ENCODE measurements around the gene ACY1. TPM values are rescaled to one million over a fixed set of nuclear protein-coding genes. Genes with fewer than 3 reads are reported as not detected.

Gene ACY1
- total RNA-seq, 2 donors from 2014 or later: 31.1 to 40.2 TPM

GRCh38 chr3:51982352-51982837, 940 bp upstream of the ACY1 start:
- Histone ChIP-seq H3K4me3 (peak overlapping the region in 1 of 2 donors; percentile 37), H3K36me3 (replicated peaks in 1 of 2; ENCODE audit: insufficient read depth in 1 of 2, low read depth in 2 of 2) (no peaks in the 10 kb centered on the region), H3K27ac (peak overlapping the region; percentile 79 to 97 (median 94)), H3K9me3 (no peaks in the 10 kb centered on the region), H3K4me1 (peaks cover 25% of the 10 kb centered on the region), H3K27me3 (no peaks in the 10 kb centered on the region)
- intact Hi-C loops (cut with DNase I): no loop called here
- TF ChIP-seq, protein P1, sequence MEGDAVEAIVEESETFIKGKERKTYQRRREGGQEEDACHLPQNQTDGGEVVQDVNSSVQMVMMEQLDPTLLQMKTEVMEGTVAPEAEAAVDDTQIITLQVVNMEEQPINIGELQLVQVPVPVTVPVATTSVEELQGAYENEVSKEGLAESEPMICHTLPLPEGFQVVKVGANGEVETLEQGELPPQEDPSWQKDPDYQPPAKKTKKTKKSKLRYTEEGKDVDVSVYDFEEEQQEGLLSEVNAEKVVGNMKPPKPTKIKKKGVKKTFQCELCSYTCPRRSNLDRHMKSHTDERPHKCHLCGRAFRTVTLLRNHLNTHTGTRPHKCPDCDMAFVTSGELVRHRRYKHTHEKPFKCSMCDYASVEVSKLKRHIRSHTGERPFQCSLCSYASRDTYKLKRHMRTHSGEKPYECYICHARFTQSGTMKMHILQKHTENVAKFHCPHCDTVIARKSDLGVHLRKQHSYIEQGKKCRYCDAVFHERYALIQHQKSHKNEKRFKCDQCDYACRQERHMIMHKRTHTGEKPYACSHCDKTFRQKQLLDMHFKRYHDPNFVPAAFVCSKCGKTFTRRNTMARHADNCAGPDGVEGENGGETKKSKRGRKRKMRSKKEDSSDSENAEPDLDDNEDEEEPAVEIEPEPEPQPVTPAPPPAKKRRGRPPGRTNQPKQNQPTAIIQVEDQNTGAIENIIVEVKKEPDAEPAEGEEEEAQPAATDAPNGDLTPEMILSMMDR (IDR thresholded peaks at IDR 0.05): peak; percentile 17 to 80 (median 62)
- no peak for TF ChIP-seq POLR2A (IDR thresholded peaks at IDR 0.05)
- WGBS, 2 donors: 0 to 2% methylated on average over 4 of the region's 4 CpGs
- DNase-seq (peak; percentile 59 to 77 (median 70)), ATAC-seq (peak; percentile 45)

DNA sequence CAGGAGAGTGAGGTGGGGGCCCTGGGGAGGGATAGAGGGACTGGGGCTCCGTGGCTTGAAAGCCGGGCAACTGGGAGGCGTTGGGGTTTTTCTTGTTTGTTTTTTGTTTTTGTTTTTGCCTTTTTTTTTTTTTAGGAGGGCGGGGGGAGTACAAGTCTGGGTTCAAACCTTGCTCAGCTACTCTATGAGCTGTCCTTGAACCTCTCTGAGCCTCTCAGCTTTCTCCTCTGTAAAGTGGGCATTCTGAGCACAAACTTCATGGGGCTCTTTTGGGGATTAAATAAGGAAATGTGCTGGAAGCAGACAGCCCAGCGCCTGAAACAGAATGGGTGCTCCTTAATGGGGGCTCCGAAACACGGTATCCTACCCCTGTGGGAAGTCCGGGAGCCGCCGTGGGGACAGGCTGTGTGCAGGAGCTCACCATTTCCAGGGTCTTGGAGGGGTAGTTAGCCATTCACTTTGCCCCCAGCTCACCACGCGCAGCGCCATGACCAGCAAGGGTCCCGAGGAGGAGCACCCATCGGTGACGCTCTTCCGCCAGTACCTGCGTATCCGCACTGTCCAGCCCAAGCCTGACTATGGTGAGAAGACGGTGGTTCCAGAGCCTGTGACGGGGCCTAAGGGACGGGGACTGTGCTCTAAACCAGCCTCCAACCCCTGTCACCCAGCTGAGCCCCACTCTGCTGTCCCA, 388 bp downstream of the ACY1 start:
- Histone ChIP-seq H3K27me3 (no peaks in the 10 kb centered on the region), H3K4me3 (peak overlapping the region; percentile 9 to 37), H3K36me3 (replicated peaks in 1 of 2; ENCODE audit: insufficient read depth in 1 of 2, low read depth in 2 of 2) (no peaks in the 10 kb centered on the region), H3K9me3 (no peaks in the 10 kb centered on the region), H3K27ac (peak overlapping the region; percentile 79 to 97 (median 94)), H3K4me1 (peaks cover 25% of the 10 kb centered on the region)
- intact Hi-C loops (cut with DNase I): no loop called here
- ATAC-seq: no peak
- 73 to 75% methylated on average over 19 to 22 of the region's 22 CpGs for WGBS, 2 donors
- TF ChIP-seq, protein P1 (IDR thresholded peaks at IDR 0.05): no peak
- TF ChIP-seq POLR2A (IDR thresholded peaks at IDR 0.05): no peak
- no peak for DNase-seq

DNA sequence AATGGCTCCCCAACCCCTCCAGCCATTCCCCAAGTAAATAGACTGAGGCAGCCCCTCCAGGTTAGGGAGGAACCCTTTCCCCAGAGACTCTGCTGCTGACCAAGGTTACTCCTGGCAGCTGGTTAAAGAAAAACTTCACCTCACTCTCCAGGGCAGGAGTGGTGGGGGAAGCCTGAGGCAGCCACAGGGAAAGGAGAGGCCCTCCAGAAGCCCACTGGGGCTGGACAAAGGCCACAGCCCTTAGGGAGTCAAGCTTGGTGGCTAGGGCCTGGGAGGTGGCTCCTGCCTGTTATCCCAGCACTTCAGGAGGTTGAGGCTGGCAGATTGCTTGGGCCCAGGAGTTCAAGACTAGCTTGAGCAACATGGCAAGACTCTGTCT, 923 bp downstream of the ACY1 start:
- no peak for TF ChIP-seq POLR2A (IDR thresholded peaks at IDR 0.05)
- TF ChIP-seq, protein P1 (IDR thresholded peaks at IDR 0.05): no peak
- intact Hi-C loops (cut with DNase I): no loop called here
- DNase-seq (no peak), ATAC-seq (no peak)
- no peaks in the 10 kb centered on the region for H3K36me3 ChIP-seq (replicated peaks in 1 of 2; ENCODE audit: insufficient read depth in 1 of 2, low read depth in 2 of 2)
- no peaks in the 10 kb centered on the region for H3K9me3 ChIP-seq
- no peak overlapping the region for H3K4me3 ChIP-seq
- H3K27ac ChIP-seq: peak overlapping the region; percentile 32 to 97 (median 94)
- no peaks in the 10 kb centered on the region for H3K27me3 ChIP-seq
- peaks cover 25% of the 10 kb centered on the region for H3K4me1 ChIP-seq

DNA sequence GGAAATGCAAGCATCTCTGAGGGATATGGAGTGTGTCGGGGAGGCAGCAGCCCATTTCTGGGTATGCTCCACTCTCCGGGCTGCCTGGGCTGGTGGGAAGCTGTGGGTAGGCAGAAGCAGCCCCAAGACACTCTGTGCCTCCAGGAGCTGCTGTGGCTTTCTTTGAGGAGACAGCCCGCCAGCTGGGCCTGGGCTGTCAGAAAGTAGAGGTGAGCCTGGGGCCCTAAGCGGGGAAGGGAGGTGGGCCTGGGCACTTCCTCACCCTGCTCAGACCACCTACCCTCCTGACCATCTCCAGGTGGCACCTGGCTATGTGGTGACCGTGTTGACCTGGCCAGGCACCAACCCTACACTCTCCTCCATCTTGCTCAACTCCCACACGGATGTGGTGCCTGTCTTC, 1.7 kb downstream of the ACY1 start:
- Histone ChIP-seq H3K27ac (no peak overlapping the region), H3K4me1 (peaks cover 25% of the 10 kb centered on the region), H3K4me3 (no peak overlapping the region), H3K9me3 (no peaks in the 10 kb centered on the region), H3K36me3 (replicated peaks in 1 of 2; ENCODE audit: insufficient read depth in 1 of 2, low read depth in 2 of 2) (no peaks in the 10 kb centered on the region), H3K27me3 (no peaks in the 10 kb centered on the region)
- ATAC-seq (no peak), DNase-seq (no peak)
- no peak for TF ChIP-seq POLR2A (IDR thresholded peaks at IDR 0.05)
- TF ChIP-seq, protein P1 (IDR thresholded peaks at IDR 0.05): no peak
- intact Hi-C loops (cut with DNase I): no loop called here
- 74 to 85% methylated on average over 3 to 6 of the region's 6 CpGs for WGBS, 2 donors

All from body of pancreas (tissue), 4 donors.